ENCODE measurements around the gene ENO1.

Gene ENO1

DNA sequence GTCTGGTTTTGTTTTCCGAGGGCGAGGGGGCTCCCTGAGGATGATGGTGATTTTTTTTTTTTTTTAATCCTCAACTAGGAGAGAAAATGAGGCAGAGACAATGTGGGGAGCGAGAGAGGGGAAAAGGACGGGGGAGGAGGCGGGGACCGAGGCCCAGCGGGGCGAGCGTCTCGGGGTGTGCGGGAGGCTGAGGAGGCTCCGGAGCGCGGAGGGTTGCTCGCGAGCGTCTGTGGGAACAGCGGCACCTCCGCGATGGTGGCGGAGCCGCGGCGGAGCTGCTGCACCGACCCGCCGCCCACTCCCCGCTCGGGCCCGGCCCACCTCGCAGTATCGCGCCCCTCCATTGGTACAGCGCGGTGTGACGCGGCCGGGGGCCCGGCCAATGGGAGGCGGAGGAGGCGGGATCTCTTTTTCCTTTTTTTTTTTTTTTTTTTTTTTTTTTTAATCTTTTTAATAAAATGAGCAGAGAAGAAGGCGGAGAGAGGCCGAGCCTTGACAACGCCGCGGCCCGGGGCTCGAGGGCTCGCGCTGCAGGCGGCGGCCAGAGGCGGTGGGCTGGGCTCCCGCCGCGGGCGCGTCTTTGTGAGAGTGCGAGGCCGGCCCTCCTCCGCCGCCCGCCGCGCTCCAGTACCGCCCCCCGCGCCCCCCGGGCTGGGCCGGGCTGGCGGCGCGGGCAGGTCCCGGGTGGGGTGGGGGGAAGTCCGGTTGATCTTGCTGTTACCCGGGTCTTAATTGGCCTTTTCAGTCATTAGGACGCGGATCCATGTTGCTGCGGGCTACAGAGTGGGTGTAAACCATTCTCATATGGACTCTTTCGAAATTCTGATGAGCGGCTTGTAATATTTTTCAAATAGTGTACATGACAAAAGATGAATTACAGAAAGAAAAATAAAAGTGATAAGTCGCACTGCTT is 60.8 kb downstream of the ENO1 start, which contains the start of gene RERE:
Gene RERE (minus strand): TSS at position 229 of the 913 bp plus-strand sequence.
- H3K4me3 ChIP-seq (ENCODE audit: low read depth, low read length), result peak within 1 kb of the TSS; percentile 86
- TF ChIP-seq, protein P1, sequence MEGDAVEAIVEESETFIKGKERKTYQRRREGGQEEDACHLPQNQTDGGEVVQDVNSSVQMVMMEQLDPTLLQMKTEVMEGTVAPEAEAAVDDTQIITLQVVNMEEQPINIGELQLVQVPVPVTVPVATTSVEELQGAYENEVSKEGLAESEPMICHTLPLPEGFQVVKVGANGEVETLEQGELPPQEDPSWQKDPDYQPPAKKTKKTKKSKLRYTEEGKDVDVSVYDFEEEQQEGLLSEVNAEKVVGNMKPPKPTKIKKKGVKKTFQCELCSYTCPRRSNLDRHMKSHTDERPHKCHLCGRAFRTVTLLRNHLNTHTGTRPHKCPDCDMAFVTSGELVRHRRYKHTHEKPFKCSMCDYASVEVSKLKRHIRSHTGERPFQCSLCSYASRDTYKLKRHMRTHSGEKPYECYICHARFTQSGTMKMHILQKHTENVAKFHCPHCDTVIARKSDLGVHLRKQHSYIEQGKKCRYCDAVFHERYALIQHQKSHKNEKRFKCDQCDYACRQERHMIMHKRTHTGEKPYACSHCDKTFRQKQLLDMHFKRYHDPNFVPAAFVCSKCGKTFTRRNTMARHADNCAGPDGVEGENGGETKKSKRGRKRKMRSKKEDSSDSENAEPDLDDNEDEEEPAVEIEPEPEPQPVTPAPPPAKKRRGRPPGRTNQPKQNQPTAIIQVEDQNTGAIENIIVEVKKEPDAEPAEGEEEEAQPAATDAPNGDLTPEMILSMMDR (IDR thresholded peaks at IDR 0.05; ENCODE audit: low read depth, low read length, missing control alignments), result no peak
- in situ Hi-C loops (cut with HindIII; ENCODE audit: low sequenced_read_pairs), result no loop called here
- peak; percentile 73 for DNase-seq (ENCODE audit: low read depth)

GRCh38 chr1:8816831-8817411 is 61.6 kb downstream of the ENO1 start:
- TF ChIP-seq, protein P1 (IDR thresholded peaks at IDR 0.05; ENCODE audit: low read depth, low read length, missing control alignments), result no peak
- in situ Hi-C loops (cut with HindIII; ENCODE audit: low sequenced_read_pairs), result no loop called here
- peak overlapping the region; percentile 86 for H3K4me3 ChIP-seq (ENCODE audit: low read depth, low read length)
- no peak for DNase-seq (ENCODE audit: low read depth)

- DNase-seq (ENCODE audit: low read depth), result no peak
- TF ChIP-seq, protein P1 (IDR thresholded peaks at IDR 0.05; ENCODE audit: low read depth, low read length, missing control alignments), result no peak
- H3K4me3 ChIP-seq (ENCODE audit: low read depth, low read length), result peak overlapping the region; percentile 86
- in situ Hi-C loops (cut with HindIII; ENCODE audit: low sequenced_read_pairs), result no loop called here
Measured at GRCh38 chr1:8816264-8816663, 62.2 kb downstream of the ENO1 start.

- DNase-seq (ENCODE audit: low read depth), result no peak
- H3K4me3 ChIP-seq (ENCODE audit: low read depth, low read length), result peak overlapping the region; percentile 86
- TF ChIP-seq, protein P1 (IDR thresholded peaks at IDR 0.05; ENCODE audit: low read depth, low read length, missing control alignments), result no peak
- in situ Hi-C loops (cut with HindIII; ENCODE audit: low sequenced_read_pairs), result no loop called here
Measured at GRCh38 chr1:8815582-8816151, 62.8 kb downstream of the ENO1 start.

GRCh38 chr1:8814865-8815264 is 63.6 kb downstream of the ENO1 start:
- in situ Hi-C loops (cut with HindIII; ENCODE audit: low sequenced_read_pairs), result no loop called here
- no peak overlapping the region for H3K4me3 ChIP-seq (ENCODE audit: low read depth, low read length)
- TF ChIP-seq, protein P1 (IDR thresholded peaks at IDR 0.05; ENCODE audit: low read depth, low read length, missing control alignments), result peak; percentile 14
- no peak for DNase-seq (ENCODE audit: low read depth)

DNA sequence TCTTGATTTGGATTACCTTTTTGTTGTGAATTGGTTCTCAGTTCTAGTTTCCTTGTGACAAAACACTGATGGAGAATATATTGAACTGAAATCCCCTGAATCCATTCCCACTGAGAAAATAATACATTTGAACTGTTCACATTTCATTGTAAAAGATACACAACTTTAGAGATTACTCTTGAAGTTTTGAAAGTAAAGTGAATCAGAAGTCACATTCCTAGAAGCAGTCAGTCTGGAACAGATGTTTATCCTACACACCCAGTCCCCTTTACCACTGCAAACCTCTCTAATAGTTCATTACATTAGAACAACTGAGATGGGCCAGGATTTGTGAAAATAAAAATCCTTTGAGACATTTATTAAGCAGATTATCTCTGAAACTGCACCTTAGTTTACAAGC is 64.5 kb downstream of the ENO1 start:
- in situ Hi-C loops (cut with HindIII; ENCODE audit: low sequenced_read_pairs), result no loop called here
- TF ChIP-seq, protein P1 (IDR thresholded peaks at IDR 0.05; ENCODE audit: low read depth, low read length, missing control alignments), result no peak
- no peak overlapping the region for H3K4me3 ChIP-seq (ENCODE audit: low read depth, low read length)
- no peak for DNase-seq (ENCODE audit: low read depth)

Data from astrocyte of the cerebellum (primary cell).